ENCODE measurements around the gene CEP131.

The CEP131 gene

GRCh38 chr17:81192386-81193050 lies 30.2 kb downstream of the CEP131 start:
- no peak overlapping the region for H3K4me2 ChIP-seq (ENCODE audit: low read depth, low read length)
- H3K27me3 ChIP-seq (replicated peaks; ENCODE audit: insufficient read depth, low read length): no peaks in the 10 kb centered on the region
- H2AFZ ChIP-seq (ENCODE audit: low read length): no peak overlapping the region
- no peaks in the 10 kb centered on the region for H3F3A ChIP-seq (ENCODE audit: insufficient read depth, low read length)
- H3K27ac ChIP-seq (ENCODE audit: low read length): no peak overlapping the region
- H3K9me2 ChIP-seq (replicated peaks; ENCODE audit: insufficient read depth, low read length): no peaks in the 10 kb centered on the region
- TF ChIP-seq CTCF (IDR thresholded peaks at IDR 0.05; ENCODE audit: low read length) (no peak), EZH2phosphoT487 (IDR thresholded peaks at IDR 0.05; ENCODE audit: low read length) (no peak), EZH2 (optimal IDR thresholded peaks at IDR 0.05; ENCODE audit: low read depth, low read length) (no peak)
- no peak overlapping the region for H3K9ac ChIP-seq (ENCODE audit: low read length)
- H3K4me3 ChIP-seq (ENCODE audit: low read length): no peak overlapping the region
- no peaks in the 10 kb centered on the region for H3K9me3 ChIP-seq (replicated peaks; ENCODE audit: insufficient read depth, low read length)
- H4K20me1 ChIP-seq (ENCODE audit: insufficient read depth, low read length): no peaks in the 10 kb centered on the region
- DNase-seq: no peak
- no peaks in the 10 kb centered on the region for H3K36me3 ChIP-seq (replicated peaks; ENCODE audit: insufficient read depth, low read length)
- H3K79me2 ChIP-seq (ENCODE audit: low read length): no peaks in the 10 kb centered on the region
- no peaks in the 10 kb centered on the region for H3K4me1 ChIP-seq (ENCODE audit: low read length)

- H3K4me3 ChIP-seq (ENCODE audit: low read length): no peak overlapping the region
- no peak overlapping the region for H3K27ac ChIP-seq (ENCODE audit: low read length)
- H4K20me1 ChIP-seq (ENCODE audit: insufficient read depth, low read length): no peaks in the 10 kb centered on the region
- H3K9me3 ChIP-seq (replicated peaks; ENCODE audit: insufficient read depth, low read length): no peaks in the 10 kb centered on the region
- H3K36me3 ChIP-seq (replicated peaks; ENCODE audit: insufficient read depth, low read length): no peaks in the 10 kb centered on the region
- no peak overlapping the region for H3K4me2 ChIP-seq (ENCODE audit: low read depth, low read length)
- TF ChIP-seq EZH2phosphoT487 (IDR thresholded peaks at IDR 0.05; ENCODE audit: low read length): no peak
- TF ChIP-seq EZH2 (optimal IDR thresholded peaks at IDR 0.05; ENCODE audit: low read depth, low read length): no peak
- TF ChIP-seq CTCF (IDR thresholded peaks at IDR 0.05; ENCODE audit: low read length): no peak
- no peak overlapping the region for H3K9ac ChIP-seq (ENCODE audit: low read length)
- no peaks in the 10 kb centered on the region for H3K4me1 ChIP-seq (ENCODE audit: low read length)
- H3K9me2 ChIP-seq (replicated peaks; ENCODE audit: insufficient read depth, low read length): no peaks in the 10 kb centered on the region
- DNase-seq: no peak
- no peaks in the 10 kb centered on the region for H3K79me2 ChIP-seq (ENCODE audit: low read length)
- H2AFZ ChIP-seq (ENCODE audit: low read length): no peak overlapping the region
- H3F3A ChIP-seq (ENCODE audit: insufficient read depth, low read length): no peaks in the 10 kb centered on the region
- no peaks in the 10 kb centered on the region for H3K27me3 ChIP-seq (replicated peaks; ENCODE audit: insufficient read depth, low read length)
Measured at GRCh38 chr17:81191646-81192045, 31.1 kb downstream of the CEP131 start.

- no peaks in the 10 kb centered on the region for H3K27me3 ChIP-seq (replicated peaks; ENCODE audit: insufficient read depth, low read length)
- no peaks in the 10 kb centered on the region for H4K20me1 ChIP-seq (ENCODE audit: insufficient read depth, low read length)
- H3K4me2 ChIP-seq (ENCODE audit: low read depth, low read length): no peak overlapping the region
- H3K9ac ChIP-seq (ENCODE audit: low read length): no peak overlapping the region
- no peaks in the 10 kb centered on the region for H3K9me2 ChIP-seq (replicated peaks; ENCODE audit: insufficient read depth, low read length)
- H3K36me3 ChIP-seq (replicated peaks; ENCODE audit: insufficient read depth, low read length): no peaks in the 10 kb centered on the region
- H3K79me2 ChIP-seq (ENCODE audit: low read length): no peaks in the 10 kb centered on the region
- no peaks in the 10 kb centered on the region for H3K9me3 ChIP-seq (replicated peaks; ENCODE audit: insufficient read depth, low read length)
- TF ChIP-seq EZH2phosphoT487 (IDR thresholded peaks at IDR 0.05; ENCODE audit: low read length): no peak
- TF ChIP-seq CTCF (IDR thresholded peaks at IDR 0.05; ENCODE audit: low read length): no peak
- no peak for TF ChIP-seq EZH2 (optimal IDR thresholded peaks at IDR 0.05; ENCODE audit: low read depth, low read length)
- no peaks in the 10 kb centered on the region for H3F3A ChIP-seq (ENCODE audit: insufficient read depth, low read length)
- H3K27ac ChIP-seq (ENCODE audit: low read length): no peak overlapping the region
- H2AFZ ChIP-seq (ENCODE audit: low read length): no peak overlapping the region
- no peaks in the 10 kb centered on the region for H3K4me1 ChIP-seq (ENCODE audit: low read length)
- H3K4me3 ChIP-seq (ENCODE audit: low read length): no peak overlapping the region
- no peak for DNase-seq
Measured at GRCh38 chr17:81191116-81191515, 31.6 kb downstream of the CEP131 start.
